ENCODE measurements around the gene ZSCAN4. TPM values are rescaled to one million over a fixed set of nuclear protein-coding genes. Genes with fewer than 3 reads are reported as not detected.

ZSCAN4 gene
- total RNA-seq, 2 donors from 2014 or later, result not detected

- 47% methylated on average over 6 of the region's 6 CpGs for WGBS
- Histone ChIP-seq H3K27me3 (replicated peaks; ENCODE audit: insufficient read depth) (no peaks in the 10 kb centered on the region), H3K4me1 (replicated peaks) (no peaks in the 10 kb centered on the region), H3K4me3 (no peak overlapping the region), H3K9me3 (no peaks in the 10 kb centered on the region), H3K27ac (no peak overlapping the region), H3K36me3 (no peaks in the 10 kb centered on the region)
- no peak for TF ChIP-seq POLR2A (IDR thresholded peaks at IDR 0.05)
- no peak for TF ChIP-seq CTCF (IDR thresholded peaks at IDR 0.05)
- TF ChIP-seq POLR2AphosphoS5 (IDR thresholded peaks at IDR 0.05), result no peak
- intact Hi-C loops (cut with DNase I), result no loop called here
- no peak for DNase-seq (ENCODE audit: low spot score)
These were observed 20.3 kb upstream of the ZSCAN4 start for GRCh38 chr19:57648331-57649003.

- WGBS, result 25% methylated on average over 6 of the region's 6 CpGs
- DNase-seq (ENCODE audit: low spot score), result no peak
- no peaks in the 10 kb centered on the region for H3K27me3 ChIP-seq (replicated peaks; ENCODE audit: insufficient read depth)
- H3K4me1 ChIP-seq (replicated peaks), result no peaks in the 10 kb centered on the region
- TF ChIP-seq POLR2A (IDR thresholded peaks at IDR 0.05) (no peak), CTCF (IDR thresholded peaks at IDR 0.05) (no peak), POLR2AphosphoS5 (IDR thresholded peaks at IDR 0.05) (no peak)
- no peak overlapping the region for H3K4me3 ChIP-seq
- H3K36me3 ChIP-seq, result no peaks in the 10 kb centered on the region
- no peaks in the 10 kb centered on the region for H3K9me3 ChIP-seq
- intact Hi-C loops (cut with DNase I), result no loop called here
- no peak overlapping the region for H3K27ac ChIP-seq
These were observed 17.1 kb upstream of the ZSCAN4 start for GRCh38 chr19:57651654-57651996.

- no peaks in the 10 kb centered on the region for H3K36me3 ChIP-seq
- TF ChIP-seq POLR2A (IDR thresholded peaks at IDR 0.05), result no peak
- TF ChIP-seq POLR2AphosphoS5 (IDR thresholded peaks at IDR 0.05), result no peak
- 89% methylated on average over 2 of the region's 2 CpGs for WGBS
- no peak overlapping the region for H3K4me3 ChIP-seq
- intact Hi-C loops (cut with DNase I), result no loop called here
- DNase-seq (ENCODE audit: low spot score), result no peak
- no peak overlapping the region for H3K27ac ChIP-seq
- H3K9me3 ChIP-seq, result no peaks in the 10 kb centered on the region
- H3K27me3 ChIP-seq (replicated peaks; ENCODE audit: insufficient read depth), result no peaks in the 10 kb centered on the region
- no peaks in the 10 kb centered on the region for H3K4me1 ChIP-seq (replicated peaks)
These were observed 15.0 kb upstream of the ZSCAN4 start for GRCh38 chr19:57653689-57654088.

- H3K27ac ChIP-seq, result no peak overlapping the region
- no peaks in the 10 kb centered on the region for H3K4me1 ChIP-seq (replicated peaks)
- no peaks in the 10 kb centered on the region for H3K27me3 ChIP-seq (replicated peaks; ENCODE audit: insufficient read depth)
- H3K9me3 ChIP-seq, result no peaks in the 10 kb centered on the region
- intact Hi-C loops (cut with DNase I), result no loop called here
- TF ChIP-seq POLR2AphosphoS5 (IDR thresholded peaks at IDR 0.05) (no peak), POLR2A (IDR thresholded peaks at IDR 0.05) (no peak), CTCF (IDR thresholded peaks at IDR 0.05) (no peak)
- no peak for DNase-seq (ENCODE audit: low spot score)
- no peak overlapping the region for H3K4me3 ChIP-seq
- no peaks in the 10 kb centered on the region for H3K36me3 ChIP-seq
- 95% methylated on average over 1 of the region's 1 CpG for WGBS
These were observed 13.3 kb upstream of the ZSCAN4 start for GRCh38 chr19:57655443-57655842.

- Histone ChIP-seq H3K27me3 (replicated peaks; ENCODE audit: insufficient read depth) (no peaks in the 10 kb centered on the region), H3K36me3 (no peaks in the 10 kb centered on the region), H3K27ac (no peak overlapping the region), H3K4me3 (no peak overlapping the region), H3K4me1 (replicated peaks) (no peaks in the 10 kb centered on the region), H3K9me3 (no peaks in the 10 kb centered on the region)
- no peak for DNase-seq (ENCODE audit: low spot score)
- intact Hi-C loops (cut with DNase I), result no loop called here
- 85% methylated on average over 1 of the region's 1 CpG for WGBS
- TF ChIP-seq POLR2A (IDR thresholded peaks at IDR 0.05) (no peak), POLR2AphosphoS5 (IDR thresholded peaks at IDR 0.05) (no peak), CTCF (IDR thresholded peaks at IDR 0.05) (no peak)
These were observed 12.4 kb upstream of the ZSCAN4 start for GRCh38 chr19:57656346-57656745.

All from prostate gland (tissue), 2 donors.